HG03354 (cell line): ENCODE data around the gene PLIN5.

Experiments used
- ATAC-seq: cut with Tn5 transposase; IDR thresholded peaks from one replicate; pipeline ENCODE4 v1.9.1; 2021; ENCODE audit warnings: mild to moderate bottlenecking; ENCODE audit not compliant: unreplicated experiment, poor library complexity, severe bottlenecking

The PLIN5 gene

GRCh38 chr19:4525563-4526002 is 9.4 kb downstream of the PLIN5 start:
- no peak for ATAC-seq

- ATAC-seq: no peak
Observed at GRCh38 chr19:4524808-4525562, 10.0 kb downstream of the PLIN5 start.

GRCh38 chr19:4523306-4524110 is 11.5 kb downstream of the PLIN5 start:
- no peak for ATAC-seq

- no peak for ATAC-seq
Observed at GRCh38 chr19:4522291-4523002, 12.6 kb downstream of the PLIN5 start.

- ATAC-seq: no peak
Observed at GRCh38 chr19:4521888-4522242, 13.2 kb downstream of the PLIN5 start.

GRCh38 chr19:4521170-4521887 is 13.7 kb downstream of the PLIN5 start:
- no peak for ATAC-seq

GRCh38 chr19:4519521-4520277 is 15.3 kb downstream of the PLIN5 start:
- ATAC-seq: no peak

GRCh38 chr19:4519172-4519496 is 15.9 kb downstream of the PLIN5 start:
- no peak for ATAC-seq

GRCh38 chr19:4518345-4519171 is 16.5 kb downstream of the PLIN5 start, which contains the start of gene PLIN4:
Gene PLIN4 (minus strand): TSS chr19:4518486. CDS start chr19:4518272, 214 bp downstream.
- ATAC-seq: no peak

- ATAC-seq: no peak
Observed at GRCh38 chr19:4517451-4518057, 17.5 kb downstream of the PLIN5 start.

GRCh38 chr19:4516939-4517300 is 18.1 kb downstream of the PLIN5 start:
- no peak for ATAC-seq

- no peak for ATAC-seq
Observed at GRCh38 chr19:4516199-4516938, 18.7 kb downstream of the PLIN5 start.

- no peak for ATAC-seq
Observed at GRCh38 chr19:4515732-4516131, 19.3 kb downstream of the PLIN5 start.

GRCh38 chr19:4513248-4513647 is 21.8 kb downstream of the PLIN5 start:
- no peak for ATAC-seq

GRCh38 chr19:4512070-4512469 is 23.0 kb downstream of the PLIN5 start:
- no peak for ATAC-seq

GRCh38 chr19:4511300-4512054 is 23.5 kb downstream of the PLIN5 start:
- ATAC-seq: no peak
